RWPE2 (cell line): ENCODE results near the gene TRIM58.

Experiments
- ATAC-seq: fragments of 200-7000 bp; cut with Tn5 transposase; 3 replicates; pipeline ENCODE4 v1.9.1; 2021; ENCODE audit warnings: low read depth
- DNase-seq: peaks from one replicate; pipeline ENCODE4 v3.0.0-alpha.2; 2020; ENCODE audit warnings: low spot score
- H3K27ac ChIP-seq: fragments of 450-650 bp; 2 replicates; pipeline ENCODE4 v1.5.1; 2017; ENCODE audit warnings: mild to moderate bottlenecking; ENCODE audit not compliant: poor library complexity, severe bottlenecking
- H3K27me3 ChIP-seq: fragments of 250-450 bp; sonication (Bioruptor Pico); 2 replicates; pipeline ENCODE4 v1.5.1; 2021; ENCODE audit warnings: mild to moderate bottlenecking, moderate library complexity; ENCODE audit not compliant: insufficient read depth, poor library complexity, severe bottlenecking
- H3K36me3 ChIP-seq: fragments of 250-450 bp; sonication (Bioruptor Pico); 2 replicates; pipeline ENCODE4 v1.5.1; 2020; ENCODE audit warnings: low read depth, mild to moderate bottlenecking, moderate library complexity
- H3K4me1 ChIP-seq: fragments of 250-450 bp; sonication (Bioruptor Pico); 2 replicates; pipeline ENCODE4 v1.5.1; 2021; ENCODE audit warnings: mild to moderate bottlenecking, moderate library complexity; ENCODE audit not compliant: insufficient read depth, poor library complexity, severe bottlenecking
- H3K4me3 ChIP-seq: fragments of 250-450 bp; sonication (Bioruptor Pico); 2 replicates; pipeline ENCODE4 v1.5.1; 2021; ENCODE audit warnings: mild to moderate bottlenecking, moderate library complexity; ENCODE audit not compliant: severe bottlenecking
- H3K9me3 ChIP-seq: fragments of 250-450 bp; sonication (Bioruptor Pico); 2 replicates; pipeline ENCODE4 v1.5.1; 2021; ENCODE audit warnings: mild to moderate bottlenecking, moderate library complexity; ENCODE audit not compliant: severe bottlenecking
- CTCF ChIP-seq: fragments of 450-650 bp; IDR thresholded peaks from one replicate; pipeline ENCODE4 v1.5.1; 2017; ENCODE audit warnings: mild to moderate bottlenecking, moderate library complexity; ENCODE audit not compliant: poor library complexity, severe bottlenecking

The TRIM58 gene

GRCh38 chr1:247857069-247857984, at the start of gene TRIM58:
Gene TRIM58, plus strand, starts transcription at chr1:247857187. Its CDS starts 60 bp downstream, at chr1:247857247.
- H3K9me3 ChIP-seq, result no peaks in the 10 kb centered on the region
- no peaks in the 10 kb centered on the region for H3K4me1 ChIP-seq
- no peaks in the 10 kb centered on the region for H3K36me3 ChIP-seq
- H3K27ac ChIP-seq, result no peak within 1 kb of the TSS
- no peak within 1 kb of the TSS for H3K4me3 ChIP-seq
- H3K27me3 ChIP-seq, result no peaks in the 10 kb centered on the region
- 0 out of 3 replicates have a peak, but pooled peaks have one; percentile 29 for ATAC-seq
- TF ChIP-seq CTCF, result no peak
- DNase-seq, result no peak

GRCh38 chr1:247812637-247813036, 44.4 kb upstream of the TRIM58 start:
- H3K9me3 ChIP-seq, result no peaks in the 10 kb centered on the region
- DNase-seq (no peak), ATAC-seq (no peak)
- no peaks in the 10 kb centered on the region for H3K27me3 ChIP-seq
- no peaks in the 10 kb centered on the region for H3K36me3 ChIP-seq
- H3K27ac ChIP-seq, result no peak overlapping the region
- no peaks in the 10 kb centered on the region for H3K4me1 ChIP-seq
- TF ChIP-seq CTCF, result no peak
- H3K4me3 ChIP-seq, result no peak overlapping the region

GRCh38 chr1:247822060-247822459, 34.9 kb upstream of the TRIM58 start:
- Histone ChIP-seq H3K36me3 (no peaks in the 10 kb centered on the region), H3K9me3 (no peaks in the 10 kb centered on the region), H3K27ac (no peak overlapping the region), H3K27me3 (no peaks in the 10 kb centered on the region), H3K4me1 (no peaks in the 10 kb centered on the region), H3K4me3 (no peak overlapping the region)
- no peak for ATAC-seq
- no peak for DNase-seq
- TF ChIP-seq CTCF, result no peak

GRCh38 chr1:247824023-247824422, 33.0 kb upstream of the TRIM58 start, which contains the start of gene OR14A16:
Gene OR14A16, minus strand, starts transcription at chr1:247824119. Its CDS starts 8,390 bp downstream, at chr1:247815729.
- Histone ChIP-seq H3K36me3 (no peaks in the 10 kb centered on the region), H3K4me1 (no peaks in the 10 kb centered on the region), H3K27me3 (no peaks in the 10 kb centered on the region), H3K27ac (no peak within 1 kb of the TSS), H3K4me3 (no peak within 1 kb of the TSS), H3K9me3 (no peaks in the 10 kb centered on the region)
- no peak for TF ChIP-seq CTCF
- DNase-seq (no peak), ATAC-seq (no peak)

GRCh38 chr1:247825362-247825761, 31.6 kb upstream of the TRIM58 start:
- no peaks in the 10 kb centered on the region for H3K36me3 ChIP-seq
- H3K9me3 ChIP-seq, result no peaks in the 10 kb centered on the region
- H3K27me3 ChIP-seq, result no peaks in the 10 kb centered on the region
- no peak for TF ChIP-seq CTCF
- H3K4me3 ChIP-seq, result no peak overlapping the region
- DNase-seq, result no peak
- H3K4me1 ChIP-seq, result no peaks in the 10 kb centered on the region
- H3K27ac ChIP-seq, result no peak overlapping the region
- no peak for ATAC-seq
